Effector memory CD4-positive, alpha-beta T cell (primary cell): ENCODE data around the gene RNF5.

ENCODE experiments used
- DNase-seq, 3 donors: peaks; one replicate each; pipeline ENCODE4 v3.0.0-alpha.2; 2020
- H3K27ac ChIP-seq: 2 replicates; pipeline ENCODE4 v1.7.0; 2013; ENCODE audit warnings: mild to moderate bottlenecking, low read length, moderate library complexity; ENCODE audit not compliant: insufficient read depth, poor library complexity, severe bottlenecking
- H3K27me3 ChIP-seq: replicated peaks from 2 replicates; pipeline ENCODE4 v1.7.0; 2013; ENCODE audit warnings: mild to moderate bottlenecking, low read length; ENCODE audit not compliant: insufficient read depth, control insufficient read depth, poor library complexity, severe bottlenecking
- H3K36me3 ChIP-seq: 2 replicates; pipeline ENCODE4 v1.7.0; 2013; ENCODE audit warnings: mild to moderate bottlenecking, low read length, moderate library complexity; ENCODE audit not compliant: control insufficient read depth, insufficient read depth
- H3K4me1 ChIP-seq: 2 replicates; pipeline ENCODE4 v1.7.0; 2013; ENCODE audit warnings: low read length, mild to moderate bottlenecking; ENCODE audit not compliant: control insufficient read depth, insufficient read depth, poor library complexity, severe bottlenecking
- H3K4me3 ChIP-seq: 2 replicates; pipeline ENCODE4 v1.7.0; 2013; ENCODE audit warnings: low read length, low read depth, mild to moderate bottlenecking; ENCODE audit not compliant: insufficient read depth, poor library complexity, severe bottlenecking
- H3K9me3 ChIP-seq: 2 replicates; pipeline ENCODE4 v1.7.0; 2013; ENCODE audit warnings: mild to moderate bottlenecking, low read length, moderate library complexity; ENCODE audit not compliant: control insufficient read depth

Gene RNF5

DNA sequence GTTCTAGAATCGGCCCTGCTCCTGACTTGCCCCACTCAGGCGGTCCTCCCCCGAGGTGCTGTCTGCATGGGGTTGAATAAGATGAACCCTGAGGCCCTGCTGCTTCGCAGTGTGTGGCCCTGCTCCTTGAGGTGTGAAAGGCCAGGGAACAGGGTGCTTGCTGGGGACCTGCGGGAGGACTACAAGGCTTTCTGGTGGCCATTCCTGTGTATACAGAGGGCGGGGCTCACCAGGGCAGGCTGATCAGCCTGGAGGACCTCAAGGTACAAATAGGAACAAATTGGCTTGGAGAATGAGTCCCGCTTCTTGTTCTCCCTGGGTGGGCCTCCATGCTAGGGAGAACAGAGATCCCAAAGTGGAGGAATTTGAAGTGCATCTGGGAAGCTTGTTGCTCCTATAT lies 40.0 kb downstream of the RNF5 start:
- DNase-seq = no peak
- Histone ChIP-seq H3K4me3 (no peak overlapping the region), H3K4me1 (no peaks in the 10 kb centered on the region), H3K27ac (no peak overlapping the region), H3K9me3 (no peaks in the 10 kb centered on the region), H3K36me3 (no peaks in the 10 kb centered on the region), H3K27me3 (no peaks in the 10 kb centered on the region)

DNA sequence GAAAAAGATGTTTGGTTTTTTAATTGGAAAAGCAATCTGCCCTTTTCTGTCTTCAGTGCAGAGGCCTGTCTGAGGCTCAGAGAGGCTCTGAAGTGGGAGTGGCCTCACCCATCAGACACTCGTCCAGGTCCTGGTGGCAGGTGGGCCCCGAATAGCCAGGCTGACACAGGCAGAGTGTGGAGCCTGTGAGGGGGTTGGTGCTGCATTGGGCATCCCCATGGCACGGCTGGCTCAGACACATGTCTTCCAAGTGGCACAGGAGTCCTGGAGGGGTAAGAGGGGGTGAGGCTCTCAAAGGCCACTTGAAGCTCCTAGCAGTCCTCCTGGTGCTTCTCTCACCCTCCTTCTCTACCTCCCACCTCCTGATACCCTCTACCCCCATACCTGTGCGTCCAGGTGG lies 41.8 kb downstream of the RNF5 start:
- no peaks in the 10 kb centered on the region for H3K27me3 ChIP-seq
- H3K36me3 ChIP-seq = no peaks in the 10 kb centered on the region
- no peaks in the 10 kb centered on the region for H3K4me1 ChIP-seq
- no peak overlapping the region for H3K27ac ChIP-seq
- no peaks in the 10 kb centered on the region for H3K9me3 ChIP-seq
- no peak for DNase-seq
- H3K4me3 ChIP-seq = no peak overlapping the region

DNA sequence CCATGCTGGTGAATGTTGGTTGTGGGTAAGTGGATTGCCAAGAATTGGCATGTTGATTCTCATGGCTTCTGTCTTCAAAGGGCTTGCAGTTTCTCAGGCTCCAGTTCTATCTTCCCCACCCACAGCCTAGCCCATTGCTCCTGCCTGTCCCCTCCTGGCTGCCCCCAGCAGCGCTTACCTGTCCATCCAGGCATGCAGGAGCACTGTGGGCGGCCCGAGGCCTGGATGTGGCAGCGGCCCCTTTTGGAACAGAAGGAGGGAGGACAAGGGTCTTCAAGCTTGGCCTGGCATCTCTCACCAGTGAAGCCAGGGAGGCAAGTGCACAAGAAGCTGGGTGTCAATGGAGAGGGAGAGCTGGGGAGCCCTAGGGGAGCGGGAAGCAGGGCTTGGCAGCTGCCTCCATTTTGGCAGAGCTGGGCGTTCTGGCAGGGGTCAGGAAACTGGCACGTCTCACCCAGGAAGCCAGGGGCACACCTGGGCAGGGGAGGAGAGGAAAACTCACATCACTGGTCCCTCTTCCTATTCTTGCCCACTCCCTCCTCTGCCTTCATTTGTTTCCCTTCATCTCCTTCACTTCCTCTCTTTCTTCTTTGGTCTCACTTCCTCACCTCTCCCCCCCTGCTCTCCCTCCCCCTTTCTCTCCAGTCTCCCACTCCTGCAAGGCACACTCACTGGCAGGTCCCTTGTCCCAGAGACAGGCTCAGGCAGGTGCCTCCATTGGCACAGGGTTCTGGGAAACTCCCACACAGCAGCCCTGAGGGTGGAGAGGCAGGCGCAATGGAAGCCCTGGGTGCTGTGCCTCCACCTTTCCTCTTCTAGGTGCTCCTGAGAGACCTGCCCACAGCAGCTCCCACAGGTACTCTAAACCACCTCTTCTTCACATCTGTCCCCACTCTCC lies 44.4 kb downstream of the RNF5 start:
- H3K4me3 ChIP-seq = no peak overlapping the region
- no peak overlapping the region for H3K27ac ChIP-seq
- no peaks in the 10 kb centered on the region for H3K9me3 ChIP-seq
- no peaks in the 10 kb centered on the region for H3K36me3 ChIP-seq
- no peaks in the 10 kb centered on the region for H3K4me1 ChIP-seq
- H3K27me3 ChIP-seq = no peaks in the 10 kb centered on the region
- no peak for DNase-seq

DNA sequence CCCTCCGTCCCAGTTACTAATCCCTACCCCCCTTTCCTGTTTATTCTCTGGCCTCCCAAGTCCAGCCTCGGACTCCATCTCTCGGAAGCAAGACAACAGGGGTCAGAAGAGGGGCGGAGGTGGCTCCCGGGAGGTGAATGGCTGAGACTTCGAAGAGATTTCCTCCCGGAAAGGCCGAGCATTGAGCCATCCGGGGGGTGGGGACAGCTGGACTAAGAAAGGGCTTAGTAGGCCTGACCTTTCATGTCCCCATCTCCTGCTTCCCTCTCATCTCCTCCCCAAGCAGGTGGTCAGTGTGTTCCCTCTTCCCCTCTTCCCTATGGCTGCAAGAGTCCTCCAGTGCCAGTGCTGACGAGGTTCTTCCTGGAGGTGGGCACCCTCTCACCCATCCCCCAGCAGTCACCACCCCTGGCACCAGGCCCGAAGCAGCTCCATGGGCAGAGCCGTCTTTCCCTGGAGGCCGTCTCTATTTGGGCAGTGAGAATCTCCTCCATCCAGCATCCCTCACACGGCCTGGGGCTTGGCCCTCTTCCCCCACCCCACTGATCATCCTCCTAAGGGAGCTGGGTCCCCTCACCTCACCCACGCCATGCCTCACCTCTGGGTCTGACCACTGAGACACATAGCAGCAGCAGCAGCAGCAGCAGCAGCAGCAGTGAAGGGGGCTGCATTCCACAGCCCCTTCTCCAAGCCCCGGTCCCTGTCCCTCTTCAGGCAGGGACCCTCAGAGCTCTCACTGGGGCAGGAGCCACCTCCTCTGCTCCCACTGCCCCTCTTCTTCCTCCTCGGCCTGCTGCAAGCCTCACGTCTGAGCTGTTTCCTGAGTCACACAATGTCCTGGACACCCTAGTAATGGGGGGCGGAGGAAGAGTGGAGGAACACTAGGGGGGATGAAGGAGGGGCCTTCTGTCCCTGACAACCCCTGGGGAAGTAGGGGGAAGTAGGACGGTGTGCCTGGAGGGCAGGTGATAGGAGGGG lies 45.3 kb downstream of the RNF5 start, which contains the start of gene NOTCH4:
NOTCH4 (minus strand) TSS at position 810 of the 978 bp plus-strand sequence; CDS start at position 671, 139 bp downstream.
- Histone ChIP-seq H3K4me3 (no peak within 1 kb of the TSS), H3K27ac (no peak within 1 kb of the TSS), H3K27me3 (no peaks in the 10 kb centered on the region), H3K4me1 (no peaks in the 10 kb centered on the region), H3K9me3 (no peaks in the 10 kb centered on the region), H3K36me3 (no peaks in the 10 kb centered on the region)
- DNase-seq = no peak

DNA sequence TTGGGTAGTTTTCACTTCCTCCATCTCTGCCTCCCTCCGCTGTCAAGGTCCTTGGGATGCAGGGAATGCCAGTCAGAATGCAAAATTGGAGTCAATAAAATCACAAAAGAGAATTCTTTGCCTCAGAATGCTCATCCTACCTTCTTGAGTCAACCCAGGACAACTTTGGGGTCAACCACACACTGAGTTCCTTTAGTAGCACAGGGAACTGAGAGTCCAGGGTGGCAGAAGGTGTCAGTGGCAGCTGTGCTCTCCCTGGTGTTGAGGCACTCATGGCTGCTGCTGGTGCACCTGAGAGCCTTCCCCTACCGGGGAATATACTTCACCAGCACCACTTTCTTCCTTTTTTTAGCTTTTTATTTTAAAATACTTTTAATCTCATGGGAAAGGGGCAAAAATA lies 46.5 kb downstream of the RNF5 start:
- no peak for DNase-seq
- H3K4me3 ChIP-seq = no peak overlapping the region
- no peaks in the 10 kb centered on the region for H3K4me1 ChIP-seq
- H3K27ac ChIP-seq = no peak overlapping the region
- H3K36me3 ChIP-seq = no peaks in the 10 kb centered on the region
- no peaks in the 10 kb centered on the region for H3K9me3 ChIP-seq
- no peaks in the 10 kb centered on the region for H3K27me3 ChIP-seq

DNA sequence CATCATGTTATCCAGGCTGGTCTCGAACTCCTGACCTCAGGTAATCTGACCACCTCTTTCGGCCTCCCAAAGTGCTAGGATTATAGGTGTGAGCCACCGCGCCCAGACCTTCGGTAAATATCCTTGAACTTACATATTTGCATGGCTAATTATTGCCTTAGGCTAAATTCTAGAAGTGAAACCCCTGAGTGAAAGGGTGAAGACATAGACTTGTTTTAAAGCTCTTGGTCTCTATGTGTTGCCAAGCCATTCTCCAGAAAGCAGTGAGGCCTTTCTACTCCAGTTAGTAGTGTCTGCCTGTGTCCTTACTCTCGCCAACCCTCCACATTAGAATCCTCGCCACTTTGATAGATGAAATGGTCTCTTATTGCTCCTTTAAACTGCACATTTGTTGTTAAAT lies 48.2 kb downstream of the RNF5 start:
- H3K4me1 ChIP-seq = no peaks in the 10 kb centered on the region
- no peaks in the 10 kb centered on the region for H3K9me3 ChIP-seq
- H3K36me3 ChIP-seq = no peaks in the 10 kb centered on the region
- H3K27ac ChIP-seq = no peak overlapping the region
- H3K27me3 ChIP-seq = no peaks in the 10 kb centered on the region
- no peak for DNase-seq
- no peak overlapping the region for H3K4me3 ChIP-seq
